Heart left ventricle (tissue), 13 donors: ENCODE measurements around the gene DSE.

Experiments
- CTCF ChIP-seq, 12 donors: fragments of 200-600 bp; sonication (generic) in 4 of 12; IDR thresholded peaks; one replicate each; pipeline versions ENCODE4 v1.5.0 to v1.8.0; 2018 to 2022; ENCODE audit warnings: antibody characterized with exemption in 12 of 12, mild to moderate bottlenecking in 5 of 12
- POLR2A ChIP-seq, 2 donors: fragments of 450-650 bp; IDR thresholded peaks; one replicate each; pipeline ENCODE4 v1.6.1; 2017; ENCODE audit warnings: antibody characterized with exemption in 2 of 2, mild to moderate bottlenecking in 2 of 2, moderate library complexity in 2 of 2
- donor health status: ischemic (EF 13 %, LVEDD 7.1; RV severe dilation, severe dysfunction).
- donor health status: DM: no; HTN: yes; CAD: no.
- donor health status: DM: no; HTN: no; CAD: no.
- donor health status: ischemic (EF 25% LVEDD 6.9; RV normal size, moderate dysfunction).
- donor health status: ischemic (EF 25% LVEDD 5.7; RV mildly dilated, moderate dysfunction).
- donor health status: ischemic (EF 35%, LVEDD 5.7; RV mildly dilated, moderate dysfunction).
- donor health status: nonischemic (EF 11% LVEDD 7.7; RV severe dilation, severe dysfunction).
- donor health status: DM: yes; HTN: yes; CAD: no.
- donor health status: PGD.
- donor health status: ischemic (EF 29% LVEDD 5.4; RV normal size, mild dysfunction).
- donor health status: nonischemic (EF 23%, LVEDD 6.1; RV moderate dilation, normal function).

GRCh38 chr6:116485559-116486184, 114.9 kb downstream of the DSE start:
- TF ChIP-seq CTCF (IDR thresholded peaks at IDR 0.05) (no peak), POLR2A (IDR thresholded peaks at IDR 0.05) (no peak)
